ENCODE results near the gene KRTAP10-6.

Gene KRTAP10-6

GRCh38 chr21:44590311-44590721 is 2.0 kb downstream of the KRTAP10-6 start:
- no peak for TF ChIP-seq CTCF (conservative IDR thresholded peaks at IDR 0.05)
- H3K27ac ChIP-seq: no peak overlapping the region

GRCh38 chr21:44589586-44590305 is 2.6 kb downstream of the KRTAP10-6 start:
- no peak overlapping the region for H3K27ac ChIP-seq
- TF ChIP-seq CTCF (conservative IDR thresholded peaks at IDR 0.05): no peak

- H3K27ac ChIP-seq: no peak overlapping the region
- no peak for TF ChIP-seq CTCF (conservative IDR thresholded peaks at IDR 0.05)
Measured at GRCh38 chr21:44589094-44589493, 3.2 kb downstream of the KRTAP10-6 start.

- no peak overlapping the region for H3K27ac ChIP-seq
- TF ChIP-seq CTCF (conservative IDR thresholded peaks at IDR 0.05): no peak
Measured at GRCh38 chr21:44585892-44586291, 6.4 kb downstream of the KRTAP10-6 start.

- no peak for TF ChIP-seq CTCF (conservative IDR thresholded peaks at IDR 0.05)
Measured at GRCh38 chr21:44583800-44584147, 8.5 kb downstream of the KRTAP10-6 start.

GRCh38 chr21:44583089-44583799 is 9.1 kb downstream of the KRTAP10-6 start:
- H3K27ac ChIP-seq: peak overlapping the region; percentile 49; the same call in 1 of the 2 replicates
- no peak for TF ChIP-seq CTCF (conservative IDR thresholded peaks at IDR 0.05)

More at GRCh38 chr21:44583800-44584147, 8.5 kb downstream of the KRTAP10-6 start:
- H3K27ac ChIP-seq: peak overlapping the region; percentile 49; the same call in 1 of the 2 replicates

- no peak for TF ChIP-seq CTCF (conservative IDR thresholded peaks at IDR 0.05)
- H3K27ac ChIP-seq: no peak overlapping the region
Measured at GRCh38 chr21:44582055-44582454, 10.2 kb downstream of the KRTAP10-6 start.

Measured in VCaP (cell line).